Measurements from ENCODE around the gene SH3GL1.

Gene SH3GL1

DNA sequence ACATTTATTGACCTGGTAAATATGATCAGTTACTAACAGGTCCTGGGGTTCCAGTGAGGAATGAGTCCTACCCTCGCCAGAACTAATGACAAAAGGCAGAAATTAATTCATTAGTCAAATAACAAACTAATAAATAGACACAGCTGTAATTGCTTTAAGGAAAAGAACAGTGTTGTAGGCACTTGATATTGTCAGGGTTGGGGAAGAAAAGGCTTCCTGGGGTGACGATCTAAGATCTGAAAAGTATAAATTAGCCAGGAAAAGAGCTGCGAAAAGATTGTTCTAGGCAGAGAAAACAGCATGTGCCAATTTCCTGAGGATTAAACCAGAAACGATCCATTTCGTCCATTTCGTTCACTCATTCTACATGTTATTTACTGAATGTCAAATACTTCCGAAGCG is 1.4 kb upstream of the SH3GL1 start:
- in situ Hi-C loops (cut with MboI; ENCODE audit: low sequenced_read_pairs) = no loop called here

DNA sequence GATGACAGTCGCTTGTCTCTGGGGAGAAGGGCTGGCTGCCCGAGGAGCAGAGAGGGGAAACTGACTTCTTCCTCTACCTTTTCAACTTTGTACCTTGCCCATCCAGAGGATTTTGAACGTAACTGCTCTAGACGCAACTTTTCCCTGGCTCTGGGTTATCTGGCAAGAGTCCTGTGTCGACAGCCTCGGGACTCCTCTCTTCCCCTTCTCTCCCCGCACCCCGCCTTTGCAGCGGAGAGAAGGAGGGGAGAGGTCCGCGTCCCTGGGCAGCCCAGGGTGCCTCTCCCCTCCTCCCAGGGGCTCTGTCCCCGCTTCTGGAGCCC is 574 bp downstream of the SH3GL1 start:
- in situ Hi-C loops (cut with MboI; ENCODE audit: low sequenced_read_pairs) = no loop called here

DNA sequence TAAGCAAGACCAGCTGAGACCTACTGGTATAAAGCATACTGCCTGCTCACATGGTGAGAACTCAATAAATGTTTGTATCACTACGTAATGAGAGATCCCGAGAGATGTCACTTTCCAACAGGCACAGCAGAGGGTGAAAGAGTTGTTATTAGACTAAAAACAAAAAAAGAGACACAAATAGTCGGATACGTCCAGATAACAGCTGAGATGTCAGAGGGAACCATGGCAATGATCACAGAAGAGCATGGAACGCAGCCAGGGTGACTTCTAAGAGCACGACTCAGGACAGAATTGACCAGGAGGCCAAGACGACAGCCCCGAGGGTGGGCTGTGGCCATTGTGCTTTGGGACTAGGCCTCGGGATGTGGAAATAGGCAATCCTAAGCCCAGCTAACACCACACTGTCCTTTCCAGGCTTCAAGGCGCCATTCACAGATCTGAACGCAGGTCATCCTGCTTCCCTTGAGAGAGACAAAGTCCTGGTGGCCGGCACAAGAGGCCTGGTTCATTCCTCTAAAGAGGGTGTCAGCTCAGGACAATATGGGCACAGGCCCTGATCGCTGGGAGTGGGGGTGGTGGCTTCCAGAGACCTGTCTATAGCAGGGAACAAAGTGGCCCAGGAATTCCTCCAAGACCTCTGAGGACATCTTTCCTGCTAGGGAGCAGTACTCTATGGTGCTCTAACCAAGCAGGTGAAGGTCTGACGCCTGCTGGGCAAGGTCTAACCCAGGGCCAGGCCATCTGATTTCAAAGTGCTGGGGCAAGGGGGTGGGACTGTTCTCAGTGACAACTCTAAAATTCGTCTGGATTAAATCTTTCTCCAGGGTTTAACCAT is 3.2 kb downstream of the SH3GL1 start:
- in situ Hi-C loops (cut with MboI; ENCODE audit: low sequenced_read_pairs) = no loop called here

DNA sequence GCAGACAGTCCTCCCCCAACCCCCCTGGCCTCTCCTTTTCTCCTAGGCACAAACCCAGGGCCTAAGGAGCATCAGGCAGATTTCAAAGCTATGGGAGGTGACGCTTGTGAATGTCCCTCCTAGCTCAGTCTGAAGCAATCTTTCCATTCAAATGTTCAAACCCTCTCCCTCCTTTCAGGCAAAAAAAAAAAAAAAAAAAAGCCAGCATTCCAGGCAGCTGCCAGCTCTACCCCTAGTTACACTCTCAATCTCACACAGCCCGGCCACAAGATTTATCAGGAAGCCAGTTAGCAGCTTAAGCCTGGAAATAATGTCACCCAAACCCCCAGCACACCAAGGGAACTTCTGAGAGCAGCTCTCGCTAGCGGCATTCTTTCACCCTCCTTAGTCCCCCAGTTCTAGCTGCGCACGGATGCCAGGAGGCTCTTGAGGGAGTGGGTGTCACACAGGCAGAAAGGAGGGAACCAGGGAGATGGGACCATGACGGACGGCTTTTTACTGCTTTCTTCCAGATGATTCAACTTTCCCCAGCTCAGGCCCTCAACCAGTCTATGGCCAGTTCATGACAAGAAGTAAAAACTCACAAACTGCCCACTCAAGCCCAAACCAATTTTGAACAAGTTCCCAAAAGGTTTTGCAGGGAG is 6.3 kb downstream of the SH3GL1 start:
- in situ Hi-C loops (cut with MboI; ENCODE audit: low sequenced_read_pairs) = no loop called here

DNA sequence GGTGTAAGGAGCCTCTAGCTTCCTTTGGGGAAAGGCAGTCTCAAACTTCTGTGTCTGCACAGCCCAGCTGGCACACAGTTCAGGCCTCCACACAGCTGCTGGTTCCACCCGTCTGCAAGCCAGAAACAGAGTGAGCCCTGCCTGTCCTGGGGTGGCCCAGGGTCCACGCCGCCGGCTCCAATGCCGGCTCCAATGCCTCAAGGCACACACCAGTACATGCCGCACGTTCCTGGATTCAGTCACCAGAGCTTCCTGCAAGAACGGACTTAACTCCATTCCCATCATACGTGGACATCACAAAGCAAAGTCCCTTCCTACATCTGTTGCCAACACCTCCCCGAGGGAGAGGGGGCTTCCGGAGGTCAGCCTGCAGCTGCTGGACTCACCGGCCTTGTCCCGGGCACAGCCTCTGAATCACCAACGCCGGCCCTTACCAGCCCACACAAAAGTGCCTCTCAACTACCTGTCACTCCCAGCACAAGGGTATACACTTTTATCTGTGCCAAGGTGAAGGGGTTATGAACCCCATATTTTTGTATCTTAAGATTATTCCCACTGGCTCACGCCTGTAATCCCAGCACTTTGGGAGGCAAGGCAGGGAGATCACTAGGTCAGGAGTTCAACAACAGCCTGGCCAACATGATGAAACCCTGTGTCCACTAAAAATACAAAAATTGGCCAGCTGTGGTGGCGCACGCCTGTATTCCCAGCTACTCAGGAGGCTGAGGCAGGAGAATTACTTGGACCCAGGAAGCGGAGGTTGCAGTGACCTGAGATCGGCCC is 8.5 kb downstream of the SH3GL1 start:
- in situ Hi-C loops (cut with MboI; ENCODE audit: low sequenced_read_pairs) = no loop called here

- in situ Hi-C loops (cut with MboI; ENCODE audit: low sequenced_read_pairs) = no loop called here
Measured at GRCh38 chr19:4391306-4391693, 9.0 kb downstream of the SH3GL1 start.

DNA sequence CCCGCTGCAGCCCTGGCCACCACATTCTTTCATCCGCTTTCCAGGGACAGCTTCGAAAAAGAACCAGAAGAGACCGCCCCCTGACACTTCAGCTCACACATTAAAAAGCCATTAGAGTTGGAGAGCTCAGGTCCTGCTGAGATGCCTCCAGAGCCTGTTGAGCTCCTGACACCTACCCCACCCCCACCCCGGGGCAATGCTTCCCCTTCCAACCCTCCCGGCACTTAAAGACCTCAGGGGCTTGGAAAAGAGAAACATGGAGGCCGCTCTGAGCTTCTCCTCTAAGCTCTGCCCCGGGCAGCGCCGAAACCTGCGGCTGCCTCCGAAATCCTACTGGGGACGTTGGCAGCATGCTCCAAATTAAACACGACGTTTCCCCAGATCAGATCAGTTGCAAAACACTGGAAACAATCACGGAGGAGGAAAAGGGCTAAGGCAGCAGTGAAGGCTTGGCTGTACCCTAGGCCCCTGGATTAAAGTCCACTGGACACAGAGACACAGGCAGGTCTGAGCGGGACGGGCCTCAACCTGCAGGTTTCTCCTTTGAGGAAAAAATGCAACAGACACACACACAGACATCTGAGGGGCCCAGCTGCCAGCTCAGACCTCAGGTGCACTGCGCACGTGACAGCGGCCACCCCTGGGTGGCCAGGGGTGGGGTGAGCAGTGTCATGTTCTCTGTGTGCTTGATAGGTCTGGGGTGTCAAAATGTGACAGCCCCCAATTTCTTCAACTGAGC is 9.6 kb downstream of the SH3GL1 start:
- in situ Hi-C loops (cut with MboI; ENCODE audit: low sequenced_read_pairs) = no loop called here

DNA sequence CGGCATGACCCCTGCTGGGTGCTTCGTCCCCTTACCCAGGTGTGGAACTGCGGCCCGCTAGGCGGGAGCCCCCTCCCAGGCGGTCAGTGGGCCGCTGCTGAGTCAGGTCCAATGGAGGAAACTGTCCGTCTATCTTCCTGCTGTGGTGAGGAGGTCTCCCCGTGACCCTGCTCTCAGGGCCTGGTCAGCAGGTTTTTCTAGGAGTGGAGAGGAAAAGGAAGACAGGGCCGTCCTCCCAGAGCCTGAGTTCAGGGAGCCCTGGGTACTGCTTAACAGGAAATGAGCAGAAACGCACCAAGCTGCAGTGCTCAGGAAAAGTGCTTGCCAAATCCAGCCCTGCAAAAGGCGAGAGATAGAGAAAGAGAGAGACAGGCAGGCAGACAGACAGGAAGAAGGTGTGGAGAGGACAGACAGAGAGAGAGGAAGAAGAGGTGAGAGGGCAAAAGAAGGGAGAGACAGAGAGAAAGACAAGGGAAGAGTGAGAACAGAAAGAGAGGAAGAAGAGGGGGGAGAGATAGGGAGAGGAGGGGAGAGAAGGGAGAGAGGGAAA is 10.3 kb downstream of the SH3GL1 start:
- in situ Hi-C loops (cut with MboI; ENCODE audit: low sequenced_read_pairs) = no loop called here

DNA sequence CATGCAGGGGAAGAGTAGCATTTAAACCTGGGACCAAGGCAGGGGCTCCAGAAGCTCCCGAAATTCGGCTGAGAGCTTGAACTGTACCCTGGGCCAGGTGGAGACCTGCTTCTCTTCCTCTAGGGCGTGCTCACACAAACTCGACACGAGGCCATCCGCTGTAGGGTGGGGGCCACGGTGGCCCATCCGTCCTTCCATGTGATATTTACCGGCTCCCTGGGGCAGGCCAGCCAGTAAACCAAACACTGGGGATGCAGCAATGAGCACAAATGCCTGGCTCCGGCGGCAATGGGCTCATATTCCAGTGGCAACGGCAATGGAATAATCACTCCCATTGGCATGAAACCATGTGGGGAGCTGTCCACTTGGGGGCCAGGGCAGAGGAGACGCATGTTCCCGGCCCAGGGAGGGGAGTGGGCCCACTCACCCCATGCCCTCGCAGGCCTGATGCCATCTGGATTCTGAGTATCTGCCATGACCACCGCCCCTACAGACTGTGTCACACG is 10.8 kb downstream of the SH3GL1 start:
- in situ Hi-C loops (cut with MboI; ENCODE audit: low sequenced_read_pairs) = no loop called here

DNA sequence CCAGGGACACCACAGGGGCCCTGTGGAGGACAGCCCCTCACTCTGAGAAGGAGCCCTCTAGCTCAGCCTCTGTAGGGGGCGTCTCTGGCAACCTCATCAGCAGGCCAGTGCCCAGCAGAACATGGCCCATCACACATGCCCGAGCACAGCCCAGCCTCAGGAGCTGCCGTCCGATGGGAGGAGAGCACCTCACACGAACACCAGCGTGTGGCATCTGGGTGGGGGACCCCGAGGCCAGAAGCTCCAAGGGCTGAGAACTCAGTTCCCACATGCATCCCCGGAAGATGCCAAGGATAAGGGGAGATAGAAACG is 11.3 kb downstream of the SH3GL1 start:
- in situ Hi-C loops (cut with MboI; ENCODE audit: low sequenced_read_pairs) = no loop called here

DNA sequence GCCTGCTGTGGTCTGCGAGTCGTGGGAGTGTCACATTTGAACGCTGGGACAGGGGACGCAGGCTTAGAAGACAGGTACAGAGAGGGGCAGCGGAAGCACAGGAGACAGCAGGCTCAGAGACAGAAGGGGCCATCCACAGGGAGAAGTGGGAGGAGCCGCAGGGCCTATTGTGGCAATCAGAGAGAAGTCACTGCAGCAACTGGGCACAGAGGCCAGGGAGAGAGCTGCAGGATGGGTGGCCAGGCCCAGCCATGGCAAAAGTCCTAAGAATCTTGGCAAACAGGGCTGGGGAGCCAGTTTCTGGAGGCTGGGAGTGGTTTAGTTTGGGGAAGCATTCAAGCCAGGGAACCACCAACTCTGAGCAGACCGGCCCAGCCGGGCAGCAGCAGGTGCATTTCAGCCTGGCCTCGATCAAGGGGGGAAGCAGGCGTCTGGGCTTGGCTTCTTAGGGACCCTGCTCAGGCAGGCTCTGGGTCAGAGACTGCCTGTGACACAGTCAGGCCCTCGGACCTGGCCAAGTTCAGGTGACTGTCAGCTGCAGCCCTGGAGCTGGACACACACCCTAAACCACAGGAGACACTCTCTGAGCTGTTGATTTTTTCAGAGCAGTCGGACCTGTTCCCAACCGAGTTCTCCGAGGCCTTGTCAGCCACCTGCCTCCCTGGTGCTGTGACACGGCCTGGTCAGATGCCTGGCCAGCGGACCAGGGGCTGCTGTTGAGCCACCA is 11.8 kb downstream of the SH3GL1 start:
- in situ Hi-C loops (cut with MboI; ENCODE audit: low sequenced_read_pairs) = no loop called here

- in situ Hi-C loops (cut with MboI; ENCODE audit: low sequenced_read_pairs) = no loop called here
Measured at GRCh38 chr19:4386041-4386782, 14.1 kb downstream of the SH3GL1 start.

DNA sequence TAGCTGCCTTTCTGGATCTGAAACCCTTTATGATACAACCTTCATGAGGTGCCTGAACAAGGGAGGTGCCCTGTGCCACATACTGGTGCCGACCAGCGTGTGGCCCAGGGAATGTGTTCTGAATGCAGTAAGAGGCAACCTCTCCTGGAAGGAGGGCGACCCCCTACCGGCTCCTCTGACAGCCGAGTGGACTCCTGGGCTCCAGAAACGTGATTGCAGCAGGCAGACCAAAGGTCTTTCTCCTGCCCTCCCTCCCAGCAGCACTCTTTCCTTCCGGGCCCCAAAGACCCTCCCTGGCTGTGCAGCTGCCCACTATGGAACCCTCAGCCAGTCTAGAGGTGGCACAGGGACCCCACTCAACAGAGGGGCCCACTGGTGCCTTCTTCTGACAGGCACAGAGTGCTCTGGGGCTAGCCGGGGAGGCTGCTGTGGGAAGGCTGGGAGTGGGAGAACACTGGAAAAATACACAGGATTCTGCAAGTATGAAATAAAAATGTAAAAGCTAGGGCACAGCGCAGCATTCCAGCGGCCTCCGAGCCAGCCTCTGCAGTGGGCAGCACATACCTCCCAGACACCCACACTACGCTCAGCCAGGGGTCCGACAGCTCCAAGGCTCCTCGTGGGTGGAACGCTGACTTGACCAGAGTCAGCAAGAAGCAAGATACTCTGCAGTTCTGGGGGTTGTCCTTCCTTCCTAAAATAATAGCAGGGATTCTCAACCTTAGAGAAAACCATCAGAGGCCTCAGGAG is 14.9 kb downstream of the SH3GL1 start:
- in situ Hi-C loops (cut with MboI; ENCODE audit: low sequenced_read_pairs) = no loop called here

GRCh38 chr19:4380254-4380727 is 20.1 kb downstream of the SH3GL1 start:
- in situ Hi-C loops (cut with MboI; ENCODE audit: low sequenced_read_pairs) = no loop called here

DNA sequence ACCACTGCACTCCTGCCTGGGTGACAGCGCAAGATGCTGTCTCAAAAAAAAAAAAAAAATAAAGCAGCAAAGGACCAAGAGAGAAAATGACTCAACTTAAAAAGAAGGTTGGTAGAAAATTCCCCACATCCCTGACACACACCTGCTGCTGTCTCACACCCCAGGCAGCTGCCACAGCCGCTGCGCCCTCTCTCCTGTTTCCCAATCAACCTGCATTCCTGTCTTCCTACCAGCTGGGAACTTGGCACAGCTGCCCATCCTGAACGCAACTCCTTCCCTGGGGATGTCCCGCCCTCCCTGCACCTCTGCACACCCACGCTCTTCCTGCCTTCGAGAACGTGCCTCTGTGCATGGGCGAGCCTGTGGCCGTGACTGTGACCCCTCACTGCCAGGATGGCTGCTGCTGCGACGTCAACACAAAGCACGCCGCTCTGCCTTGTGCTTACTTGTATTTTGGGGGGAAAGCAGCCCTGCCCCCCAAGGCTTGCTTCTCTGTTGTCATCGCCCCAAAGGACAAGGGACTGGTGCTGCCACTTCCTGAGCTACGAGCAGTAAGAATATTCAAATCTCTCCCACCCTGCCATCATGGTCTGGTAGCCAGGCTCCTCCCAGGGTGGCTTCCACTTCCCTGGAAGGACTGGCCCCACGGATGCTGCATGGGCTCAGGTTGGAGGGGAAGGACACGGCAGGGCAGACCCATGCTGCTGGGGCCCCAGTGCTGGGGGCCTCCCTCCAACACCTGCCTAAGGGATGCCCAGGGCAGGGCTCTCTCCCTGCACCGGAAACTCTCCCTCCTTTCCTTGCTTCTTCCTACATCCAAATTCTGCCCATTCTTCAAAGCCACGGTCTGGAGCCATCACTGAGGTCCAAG is 20.7 kb downstream of the SH3GL1 start:
- in situ Hi-C loops (cut with MboI; ENCODE audit: low sequenced_read_pairs) = no loop called here

- in situ Hi-C loops (cut with MboI; ENCODE audit: low sequenced_read_pairs) = no loop called here
Measured at GRCh38 chr19:4378886-4379285, 21.5 kb downstream of the SH3GL1 start.

DNA sequence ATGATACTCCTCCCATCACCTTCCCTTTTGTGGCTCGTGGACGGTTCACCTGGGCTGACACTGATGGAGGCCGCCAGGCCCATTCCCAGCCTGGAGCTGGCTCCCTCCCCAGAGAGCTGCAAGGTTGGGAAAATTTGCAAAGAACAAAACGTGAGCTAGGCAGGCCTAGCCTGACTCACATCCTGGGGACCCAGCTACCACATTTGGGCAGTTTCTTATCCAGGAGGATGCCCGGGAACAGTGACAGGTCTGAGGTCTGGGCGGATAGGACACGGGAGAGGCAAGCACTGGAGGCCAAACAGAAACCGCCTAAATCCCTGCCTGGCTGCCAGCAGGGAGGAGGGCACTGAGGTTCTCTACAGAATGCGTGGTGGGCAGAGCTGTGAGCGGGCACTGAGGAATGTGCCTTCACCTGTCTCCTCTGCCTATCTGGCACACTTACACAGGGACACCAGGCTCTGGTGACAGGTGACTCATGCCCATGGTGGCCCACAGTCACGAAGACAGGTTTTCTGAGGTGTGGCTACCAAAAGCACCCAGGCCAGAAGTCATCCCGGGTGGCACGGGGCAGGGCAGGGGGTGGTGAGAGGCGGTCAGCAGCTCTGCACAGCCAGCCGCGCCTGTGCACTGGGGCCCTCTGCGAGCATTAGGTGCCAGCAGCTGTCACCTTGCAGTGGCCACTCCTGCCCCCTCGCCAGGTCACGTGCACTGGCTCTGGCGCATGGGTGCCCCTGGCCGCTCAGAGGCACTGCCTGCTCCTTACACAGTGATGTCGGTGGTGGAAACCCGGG is 23.2 kb downstream of the SH3GL1 start:
- in situ Hi-C loops (cut with MboI; ENCODE audit: low sequenced_read_pairs) = no loop called here

Measured in HL-60/S4 treated with retinoic acid at 250 ng/mL for 4 days and 3 days (cell line).